GM12873 (cell line): ENCODE measurements around the gene TEAD3.

Experiments used
- CTCF ChIP-seq: IDR thresholded peaks from 2 replicates; pipeline ENCODE4 v1.5.1; 2012; ENCODE audit warnings: low read depth, mild to moderate bottlenecking, moderate library complexity, low read length, control low read depth; ENCODE audit not compliant: insufficient read depth; ENCODE audit errors: missing control alignments

The TEAD3 gene

GRCh38 chr6:35477028-35477427 lies 19.9 kb downstream of the TEAD3 start:
- no peak for TF ChIP-seq CTCF

- no peak for TF ChIP-seq CTCF
Measured at GRCh38 chr6:35476004-35476403, 20.9 kb downstream of the TEAD3 start.

GRCh38 chr6:35475573-35475972 lies 21.3 kb downstream of the TEAD3 start:
- TF ChIP-seq CTCF: no peak

GRCh38 chr6:35474942-35475570 lies 21.8 kb downstream of the TEAD3 start:
- TF ChIP-seq CTCF: no peak

GRCh38 chr6:35474131-35474941 lies 22.5 kb downstream of the TEAD3 start:
- no peak for TF ChIP-seq CTCF

- TF ChIP-seq CTCF: no peak
Measured at GRCh38 chr6:35473850-35474130, 23.1 kb downstream of the TEAD3 start.

- no peak for TF ChIP-seq CTCF
Measured at GRCh38 chr6:35473075-35473849, 23.6 kb downstream of the TEAD3 start.
